H1 (cell line): Measurements from ENCODE around the gene FAM53B. TPM values are rescaled to one million over a fixed set of nuclear protein-coding genes. Genes with fewer than 3 reads are reported as not detected.

Source experiments
- CTCF ChIA-PET: fragments of 300-600 bp; sonication (Branson Sonifier 250); formaldehyde crosslinking; loops from one replicate; lab custom pipeline; 2021; ENCODE audit not compliant: partially characterized antibody; lab: Charles Lee
- POLR2A ChIA-PET: fragments of 300-600 bp; sonication (Branson Sonifier 250); formaldehyde crosslinking; loops from one replicate; lab custom pipeline; 2021; ENCODE audit warnings: inconsistent platforms; ENCODE audit not compliant: partially characterized antibody; lab: Charles Lee
- DNase-seq, 2 experiments: peaks; one replicate each; pipeline versions ENCODE4 v3.0.0 to v3.0.0-alpha.2; 2010 to 2022; ENCODE audit warnings: low spot score in 2 of 2, low read depth in 1 of 2, mixed read lengths in 1 of 2
- FAIRE-seq: peaks from 2 replicates; lab custom pipeline; 2011; peaks lifted over from hg19 to GRCh38; lab: Jason Lieb, UNC
- H2AFZ ChIP-seq: 2 replicates; pipeline ENCODE4 v1.8.1; 2012; ENCODE audit warnings: low read length, inconsistent platforms
- H2AK5ac ChIP-seq: 2 replicates; pipeline ENCODE4 v1.6.1; 2013; ENCODE audit warnings: low read depth, low read length
- H2BK120ac ChIP-seq: replicated peaks from 2 replicates; pipeline ENCODE3; 2013; ENCODE audit warnings: low read depth, low read length, inconsistent platforms
- H2BK12ac ChIP-seq: 2 replicates; pipeline ENCODE4 v1.6.1; 2013; ENCODE audit warnings: low read depth, low read length
- H2BK15ac ChIP-seq: 2 replicates; pipeline ENCODE4 v1.6.1; 2013; ENCODE audit warnings: low read length
- H2BK20ac ChIP-seq: 2 replicates; pipeline ENCODE4 v1.6.1; 2013; ENCODE audit warnings: low read length
- H2BK5ac ChIP-seq: 2 replicates; pipeline ENCODE4 v1.6.1; 2013; ENCODE audit warnings: low read depth, low read length
- H3K14ac ChIP-seq: 2 replicates; pipeline ENCODE4 v1.6.1; 2013; ENCODE audit warnings: inconsistent platforms; ENCODE audit not compliant: insufficient read length
- H3K18ac ChIP-seq: 2 replicates; pipeline ENCODE4 v1.6.1; 2013; ENCODE audit warnings: low read length; ENCODE audit errors: extremely low read depth
- H3K23ac ChIP-seq: 2 replicates; pipeline ENCODE4 v1.6.1; 2013; ENCODE audit warnings: inconsistent platforms; ENCODE audit not compliant: insufficient read length
- H3K23me2 ChIP-seq: 2 replicates; pipeline ENCODE4 v1.6.1; 2013; ENCODE audit warnings: low read depth, low read length
- H3K27ac ChIP-seq: 2 replicates; pipeline ENCODE4 v1.6.1; 2011; ENCODE audit warnings: low read depth, low read length, inconsistent platforms
- H3K27me3 ChIP-seq, 4 experiments: replicated peaks in 1 of 4; 1 replicate in 1 of 4; 2 replicates in 3 of 4; pipeline versions ENCODE4 v1.6.1 to v1.8.1; 2011 to 2013; ENCODE audit warnings: low read length in 3 of 4, mild to moderate bottlenecking in 3 of 4, inconsistent platforms in 2 of 4, mixed read lengths in 2 of 4, moderate library complexity in 1 of 4; ENCODE audit not compliant: control insufficient read depth in 3 of 4, insufficient read depth in 3 of 4; ENCODE audit errors: extremely low read depth in 1 of 4
- H3K36me3 ChIP-seq, 4 experiments: 2 replicates each; pipeline versions ENCODE4 v1.6.1 to v1.8.1; 2011 to 2013; ENCODE audit warnings: mild to moderate bottlenecking in 4 of 4, low read length in 3 of 4, moderate library complexity in 2 of 4, control low read depth in 1 of 4, inconsistent platforms in 1 of 4; ENCODE audit not compliant: insufficient read depth in 4 of 4, control insufficient read depth in 2 of 4
- H3K4ac ChIP-seq: replicated peaks from 2 replicates; pipeline ENCODE3; 2013; ENCODE audit warnings: low read length, low read depth, mixed read lengths, inconsistent platforms; ENCODE audit not compliant: insufficient read length
- H3K4me1 ChIP-seq, 4 experiments: replicated peaks in 1 of 4; 1 replicate in 1 of 4; 2 replicates in 3 of 4; pipeline versions ENCODE4 v1.6.1 to v1.8.1; 2011 to 2013; ENCODE audit warnings: low read length in 3 of 4, inconsistent platforms in 2 of 4, mixed read lengths in 1 of 4; ENCODE audit not compliant: insufficient read depth in 4 of 4, control insufficient read depth in 3 of 4
- H3K4me2 ChIP-seq, 2 experiments: 2 replicates each; pipeline versions ENCODE4 v1.6.1 to v1.8.1; 2011 to 2013; ENCODE audit warnings: low read depth in 2 of 2, low read length in 2 of 2, control low read depth in 1 of 2, inconsistent platforms in 1 of 2, mild to moderate bottlenecking in 1 of 2; ENCODE audit not compliant: insufficient read depth in 1 of 2
- H3K4me3 ChIP-seq, 4 experiments: fragments of 200-600, 300-600 bp in 1 of 4; sonication (generic), shearing (Covaris generic), sonication (Bioruptor Twin) in 1 of 4; 2 replicates each; pipeline versions ENCODE4 v1.5.1 to v1.8.1; 2011 to 2016; ENCODE audit warnings: low read length in 4 of 4, low read depth in 3 of 4, control low read depth in 2 of 4, inconsistent platforms in 2 of 4, mild to moderate bottlenecking in 2 of 4, mixed read lengths in 1 of 4, moderate library complexity in 1 of 4; ENCODE audit not compliant: insufficient read depth in 2 of 4; ENCODE audit errors: extremely low read depth in 1 of 4
- H3K56ac ChIP-seq: replicated peaks from 2 replicates; pipeline ENCODE3; 2013; ENCODE audit warnings: low read depth, mild to moderate bottlenecking, mixed read lengths, low read length, inconsistent platforms; ENCODE audit not compliant: insufficient read length
- H3K79me1 ChIP-seq: 2 replicates; pipeline ENCODE4 v1.6.1; 2013; ENCODE audit warnings: low read depth, low read length, control low read depth
- H3K79me2 ChIP-seq, 2 experiments: 2 replicates each; pipeline versions ENCODE4 v1.6.1 to v1.8.1; 2012 to 2013; ENCODE audit warnings: low read length in 2 of 2, mild to moderate bottlenecking in 2 of 2, inconsistent platforms in 1 of 2; ENCODE audit not compliant: insufficient read depth in 2 of 2, control insufficient read depth in 1 of 2
- H3K9ac ChIP-seq, 4 experiments: replicated peaks in 1 of 4; 1 replicate in 1 of 4; 2 replicates in 3 of 4; pipeline versions ENCODE4 v1.6.1 to v1.8.1; 2011 to 2013; ENCODE audit warnings: low read depth in 3 of 4, low read length in 3 of 4, control low read depth in 2 of 4, mild to moderate bottlenecking in 2 of 4, moderate library complexity in 2 of 4, inconsistent platforms in 1 of 4; ENCODE audit errors: extremely low read depth in 1 of 4
- H3K9me3 ChIP-seq, 2 experiments: 2 replicates each; pipeline versions ENCODE4 v1.6.1 to v1.8.1; 2012 to 2013; ENCODE audit warnings: mild to moderate bottlenecking in 2 of 2, moderate library complexity in 2 of 2, control low read depth in 1 of 2, inconsistent platforms in 1 of 2, low read depth in 1 of 2, low read length in 1 of 2, mixed read lengths in 1 of 2; ENCODE audit not compliant: insufficient read depth in 2 of 2
- H4K20me1 ChIP-seq, 2 experiments: replicated peaks in 1 of 2; 2 replicates each; pipeline versions ENCODE3 to v1.8.1; 2011 to 2013; ENCODE audit warnings: inconsistent platforms in 2 of 2, low read length in 2 of 2, mild to moderate bottlenecking in 1 of 2; ENCODE audit not compliant: insufficient read depth in 2 of 2, control insufficient read depth in 1 of 2
- H4K5ac ChIP-seq: 2 replicates; pipeline ENCODE4 v1.6.1; 2013; ENCODE audit warnings: low read length, low read depth, mixed read lengths, inconsistent platforms; ENCODE audit not compliant: insufficient read length
- H4K8ac ChIP-seq: 2 replicates; pipeline ENCODE4 v1.8.0; 2013; ENCODE audit warnings: mild to moderate bottlenecking, moderate library complexity, low read length, inconsistent platforms; ENCODE audit not compliant: insufficient read depth; ENCODE audit errors: extremely low read depth
- H4K91ac ChIP-seq: replicated peaks from 2 replicates; pipeline ENCODE3; 2013; ENCODE audit warnings: low read length, mixed read lengths, inconsistent platforms; ENCODE audit not compliant: insufficient read length
- ATF3 ChIP-seq: IDR thresholded peaks from 2 replicates; pipeline ENCODE4 v1.6.1; 2011; ENCODE audit warnings: low read depth, mild to moderate bottlenecking, low read length; ENCODE audit not compliant: insufficient read depth
- CTBP2 ChIP-seq: IDR thresholded peaks from 2 replicates; pipeline ENCODE4 v1.7.0; 2011; ENCODE audit warnings: borderline replicate concordance, mild to moderate bottlenecking, moderate library complexity, mixed read lengths, low read length; ENCODE audit not compliant: insufficient read depth, insufficient read length
- E2F6 ChIP-seq: IDR thresholded peaks from 2 replicates; pipeline ENCODE4 v1.6.1; 2012; ENCODE audit warnings: inconsistent platforms
- GABPA ChIP-seq: IDR thresholded peaks from 2 replicates; pipeline ENCODE4 v1.6.1; 2011; ENCODE audit warnings: mild to moderate bottlenecking, low read length, moderate library complexity, borderline replicate concordance; ENCODE audit not compliant: insufficient read depth
- NRF1 ChIP-seq: IDR thresholded peaks from 2 replicates; pipeline ENCODE4 v1.6.1; 2011; ENCODE audit warnings: mild to moderate bottlenecking, low read depth, low read length, improper control_type of control experiment
- RFX5 ChIP-seq: IDR thresholded peaks from 2 replicates; pipeline ENCODE4 v1.6.1; 2011; ENCODE audit warnings: low read depth, low read length, improper control_type of control experiment, borderline replicate concordance
- RNF2 ChIP-seq: fragments of 200-900, 300-1000 bp; sonication (generic); IDR thresholded peaks from 2 replicates; pipeline ENCODE4 v1.7.1; 2016; ENCODE audit warnings: borderline replicate concordance, low read depth, mild to moderate bottlenecking, antibody characterized with exemption, low read length; ENCODE audit not compliant: poor library complexity, severe bottlenecking; ENCODE audit errors: missing control alignments
- RXRA ChIP-seq: IDR thresholded peaks from 2 replicates; pipeline ENCODE4 v1.6.1; 2011; ENCODE audit warnings: low read depth, mild to moderate bottlenecking, low read length, moderate library complexity; ENCODE audit not compliant: insufficient read depth
- TCF12 ChIP-seq: IDR thresholded peaks from 2 replicates; pipeline ENCODE4 v1.6.1; 2011; ENCODE audit warnings: low read depth, mild to moderate bottlenecking, low read length
- WGBS, 2 experiments: shearing (Covaris generic) in 1 of 2; methylation state at CpG; one replicate each; pipeline versions ENCODE4 v1.1.6 to v1.1.7; 2013 to 2015; ENCODE audit warnings: low lambda C conversion rate in 2 of 2, mixed read lengths in 2 of 2, inconsistent platforms in 1 of 2, low coverage in 1 of 2, missing lambda C conversion rate in 1 of 2; ENCODE audit not compliant: insufficient replicate concordance in 2 of 2, insufficient coverage in 1 of 2, insufficient read length in 1 of 2; ENCODE audit errors: extremely low coverage in 1 of 2, missing lambda C conversion rate in 1 of 2; 5-methylcytosine and 5-hydroxymethylcytosine counted together
- polyA plus RNA-seq, 7 experiments: library from polyadenylated mRNA; depleted of rRNA in 3 of 7; stranded (reverse) in 5 of 7; unstranded in 2 of 7; fragments of >200 nt in 5 of 7; fragments of 200-250 nt in 2 of 7; gene quantifications; 1 replicate in 5 of 7; 2 replicates in 1 of 7; 4 replicates in 1 of 7; pipeline versions ENCODE4 v1.2.1 to v1.2.3, GENCODE V29; 2011 to 2013; ENCODE audit warnings: missing spikeins in 2 of 7, mixed read lengths in 2 of 7
- total RNA-seq: library from RNA; stranded (reverse); fragmentation: NEBNext Ultra II Directional; extraction: Animal tissue kit (Norgen Biotek cat#: 25700); gene quantifications from 2 replicates; pipeline ENCODE4 v1.2.1, GENCODE V29; 2021
- TF ChIP-seq, protein P1 (sequence below): IDR thresholded peaks from 2 replicates; pipeline ENCODE4 v1.6.1; 2012; ENCODE audit warnings: inconsistent platforms

Gene FAM53B
- total and polyA plus RNA-seq, 2 of the 8 experiments (the other 6 are each of a cell fraction or from before 2014, with no cell fraction given): 5.3 to 14.4 TPM

- no peak for FAIRE-seq
- POLR2A ChIA-PET: interaction anchor here (0.9 kb wide), 1 partner anchor 43 kb away, joined by 4 read pairs; no protein-coding TSS in a partner anchor
- no peak overlapping the region for H2BK120ac ChIP-seq
- H3K4ac ChIP-seq: no peak overlapping the region
- no peak overlapping the region for H2BK15ac ChIP-seq
- no peak overlapping the region for H2AFZ ChIP-seq
- CTCF ChIA-PET: interaction anchor here (1.7 kb wide), 1 partner anchor 64 kb away, joined by 3 read pairs; no protein-coding TSS in a partner anchor
- no peaks in the 10 kb centered on the region for H4K20me1 ChIP-seq
- H3K4me2 ChIP-seq: no peak overlapping the region
- H4K8ac ChIP-seq: no peak overlapping the region
- H3K27ac ChIP-seq: no peak overlapping the region
- DNase-seq: no peak
- no peak overlapping the region for H2BK5ac ChIP-seq
- WGBS, 2 experiments: 100% methylated on average over 1 of the region's 1 CpG; no CpG with 5 or more reads in 1 of the 2 experiments
- H3K23ac ChIP-seq: no peak overlapping the region
- no peak overlapping the region for H2AK5ac ChIP-seq
- H4K91ac ChIP-seq: no peak overlapping the region
- H3K36me3 ChIP-seq: peaks cover 2 to 42% (median 14%) of the 10 kb centered on the region in 4 experiments; a peak in 4 of 8 replicates
- no peaks in the 10 kb centered on the region for H3K79me2 ChIP-seq
- H3K79me1 ChIP-seq: no peaks in the 10 kb centered on the region
- H3K4me3 ChIP-seq: no peak overlapping the region
- no peak overlapping the region for H2BK20ac ChIP-seq
- no peak overlapping the region for H3K14ac ChIP-seq
- no peak overlapping the region for H3K9ac ChIP-seq
- no peaks in the 10 kb centered on the region for H3K4me1 ChIP-seq
- H3K9me3 ChIP-seq: no peaks in the 10 kb centered on the region
- no peak overlapping the region for H3K56ac ChIP-seq
- H3K27me3 ChIP-seq: no peaks in the 10 kb centered on the region
- H3K18ac ChIP-seq: no peak overlapping the region
- H3K23me2 ChIP-seq: no peaks in the 10 kb centered on the region
- H2BK12ac ChIP-seq: no peak overlapping the region
- H4K5ac ChIP-seq: no peak overlapping the region
- TF ChIP-seq NRF1: no peak
- TF ChIP-seq ATF3: no peak
- TF ChIP-seq GABPA: no peak
- no peak for TF ChIP-seq CTBP2
- no peak for TF ChIP-seq RFX5
- TF ChIP-seq RXRA: no peak
- no peak for TF ChIP-seq TCF12
- TF ChIP-seq, protein P1, sequence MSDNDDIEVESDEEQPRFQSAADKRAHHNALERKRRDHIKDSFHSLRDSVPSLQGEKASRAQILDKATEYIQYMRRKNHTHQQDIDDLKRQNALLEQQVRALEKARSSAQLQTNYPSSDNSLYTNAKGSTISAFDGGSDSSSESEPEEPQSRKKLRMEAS: no peak
- no peak for TF ChIP-seq E2F6
- no peak for TF ChIP-seq RNF2
Measured at GRCh38 chr10:124763267-124763666, 19.1 kb upstream of the FAM53B start.
